Measurements from ENCODE around the gene LEAP2.

LEAP2 gene

GRCh38 chr5:132825834-132826391 is 47.6 kb upstream of the LEAP2 start:
- Histone ChIP-seq H3K9me3 (ENCODE audit: control insufficient read depth, insufficient read depth, low read depth, low read length) (no peaks in the 10 kb centered on the region), H3K4me3 (ENCODE audit: low read depth, low read length) (no peak overlapping the region), H3K27ac (ENCODE audit: extremely low read depth, low read depth, low read length) (no peak overlapping the region), H3K36me3 (ENCODE audit: control insufficient read depth in 2 of 2, insufficient read depth in 1 of 2, low read length in 2 of 2) (peaks cover 0 to 38% of the 10 kb centered on the region in 2 experiments; a peak in 1 of 3 replicates), H3K4me1 (ENCODE audit: control insufficient read depth, insufficient read depth, low read length) (no peaks in the 10 kb centered on the region)
- POLR2A ChIA-PET: no interaction called here
- TF ChIP-seq ZSCAN4 (tag by site-specific recombination; IDR thresholded peaks at IDR 0.05) (no peak), ZNF266 (tag by site-specific recombination; IDR thresholded peaks at IDR 0.05; ENCODE audit: low read depth) (no peak), ZNF48 (tag by site-specific recombination; IDR thresholded peaks at IDR 0.05) (no peak), KLF16 (tag by site-specific recombination; IDR thresholded peaks at IDR 0.05) (no peak), SALL2 (tag by site-specific recombination; IDR thresholded peaks at IDR 0.05; ENCODE audit: borderline replicate concordance) (no peak), BCL11B (tag by site-specific recombination; IDR thresholded peaks at IDR 0.05; ENCODE audit: low read depth) (no peak), ZSCAN5A (tag by site-specific recombination; IDR thresholded peaks at IDR 0.05) (no peak), HOXA7 (CRISPR knock-in tag; IDR thresholded peaks at IDR 0.05; ENCODE audit: borderline replicate concordance) (no peak), ZNF510 (tag by site-specific recombination; IDR thresholded peaks at IDR 0.05; ENCODE audit: insufficient replicate concordance) (no peak), ZNF791 (tag by site-specific recombination; IDR thresholded peaks at IDR 0.05) (no peak), ZNF76 (tag by site-specific recombination; IDR thresholded peaks at IDR 0.05; ENCODE audit: borderline replicate concordance, low read depth) (no peak), ZNF707 (tag by site-specific recombination; IDR thresholded peaks at IDR 0.05) (no peak), ZNF596 (tag by site-specific recombination; IDR thresholded peaks at IDR 0.05) (no peak), SP7 (tag by site-specific recombination; IDR thresholded peaks at IDR 0.05) (no peak), ZNF2 (tag by site-specific recombination; IDR thresholded peaks at IDR 0.05) (no peak), ZNF555 (tag by site-specific recombination; conservative IDR thresholded peaks at IDR 0.05) (no peak), AEBP2 (tag by site-specific recombination; IDR thresholded peaks at IDR 0.05; ENCODE audit: borderline replicate concordance) (no peak), ZNF157 (tag by site-specific recombination; IDR thresholded peaks at IDR 0.05) (no peak)
- TF ChIP-seq, protein P1, sequence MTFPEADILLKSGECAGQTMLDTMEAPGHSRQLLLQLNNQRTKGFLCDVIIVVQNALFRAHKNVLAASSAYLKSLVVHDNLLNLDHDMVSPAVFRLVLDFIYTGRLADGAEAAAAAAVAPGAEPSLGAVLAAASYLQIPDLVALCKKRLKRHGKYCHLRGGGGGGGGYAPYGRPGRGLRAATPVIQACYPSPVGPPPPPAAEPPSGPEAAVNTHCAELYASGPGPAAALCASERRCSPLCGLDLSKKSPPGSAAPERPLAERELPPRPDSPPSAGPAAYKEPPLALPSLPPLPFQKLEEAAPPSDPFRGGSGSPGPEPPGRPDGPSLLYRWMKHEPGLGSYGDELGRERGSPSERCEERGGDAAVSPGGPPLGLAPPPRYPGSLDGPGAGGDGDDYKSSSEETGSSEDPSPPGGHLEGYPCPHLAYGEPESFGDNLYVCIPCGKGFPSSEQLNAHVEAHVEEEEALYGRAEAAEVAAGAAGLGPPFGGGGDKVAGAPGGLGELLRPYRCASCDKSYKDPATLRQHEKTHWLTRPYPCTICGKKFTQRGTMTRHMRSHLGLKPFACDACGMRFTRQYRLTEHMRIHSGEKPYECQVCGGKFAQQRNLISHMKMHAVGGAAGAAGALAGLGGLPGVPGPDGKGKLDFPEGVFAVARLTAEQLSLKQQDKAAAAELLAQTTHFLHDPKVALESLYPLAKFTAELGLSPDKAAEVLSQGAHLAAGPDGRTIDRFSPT (tag by site-specific recombination; IDR thresholded peaks at IDR 0.05): no peak
- TF ChIP-seq, protein P2, sequence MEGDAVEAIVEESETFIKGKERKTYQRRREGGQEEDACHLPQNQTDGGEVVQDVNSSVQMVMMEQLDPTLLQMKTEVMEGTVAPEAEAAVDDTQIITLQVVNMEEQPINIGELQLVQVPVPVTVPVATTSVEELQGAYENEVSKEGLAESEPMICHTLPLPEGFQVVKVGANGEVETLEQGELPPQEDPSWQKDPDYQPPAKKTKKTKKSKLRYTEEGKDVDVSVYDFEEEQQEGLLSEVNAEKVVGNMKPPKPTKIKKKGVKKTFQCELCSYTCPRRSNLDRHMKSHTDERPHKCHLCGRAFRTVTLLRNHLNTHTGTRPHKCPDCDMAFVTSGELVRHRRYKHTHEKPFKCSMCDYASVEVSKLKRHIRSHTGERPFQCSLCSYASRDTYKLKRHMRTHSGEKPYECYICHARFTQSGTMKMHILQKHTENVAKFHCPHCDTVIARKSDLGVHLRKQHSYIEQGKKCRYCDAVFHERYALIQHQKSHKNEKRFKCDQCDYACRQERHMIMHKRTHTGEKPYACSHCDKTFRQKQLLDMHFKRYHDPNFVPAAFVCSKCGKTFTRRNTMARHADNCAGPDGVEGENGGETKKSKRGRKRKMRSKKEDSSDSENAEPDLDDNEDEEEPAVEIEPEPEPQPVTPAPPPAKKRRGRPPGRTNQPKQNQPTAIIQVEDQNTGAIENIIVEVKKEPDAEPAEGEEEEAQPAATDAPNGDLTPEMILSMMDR (tag by site-specific recombination; IDR thresholded peaks at IDR 0.05): no peak
- CTCF ChIA-PET: interaction anchor here (0.6 kb wide), 1 partner anchor 33 kb away, joined by 3 read pairs; no protein-coding TSS in a partner anchor
